ENCODE measurements around the gene HMGXB3.

GRCh38 chr5:149982505-149982904 lies 18.0 kb upstream of the HMGXB3 start:
- no peak for TF ChIP-seq CTCF (IDR thresholded peaks at IDR 0.05; ENCODE audit: low read depth, low read length, missing input control)
- no peak for TF ChIP-seq MAX (IDR thresholded peaks at IDR 0.05)
- TF ChIP-seq HNF4G (IDR thresholded peaks at IDR 0.05) = no peak
- TF ChIP-seq RAD21 (IDR thresholded peaks at IDR 0.05) = no peak
- TF ChIP-seq TAF1 (conservative IDR thresholded peaks at IDR 0.05) = no peak
- no peak for TF ChIP-seq EGR1 (IDR thresholded peaks at IDR 0.05; ENCODE audit: low read depth in 2 of 2)
- no peak for TF ChIP-seq REST (IDR thresholded peaks at IDR 0.05)
- TF ChIP-seq YY1 (IDR thresholded peaks at IDR 0.05) = no peak
- TF ChIP-seq ATF3 (IDR thresholded peaks at IDR 0.05) = no peak
- no peak for TF ChIP-seq GABPA (IDR thresholded peaks at IDR 0.05 in 1 of 2, conservative IDR thresholded peaks at IDR 0.05 in 1 of 2)
- TF ChIP-seq ZBTB33 (IDR thresholded peaks at IDR 0.05) = no peak
- TF ChIP-seq FOXA1 (IDR thresholded peaks at IDR 0.05) = no peak
- TF ChIP-seq RXRA (IDR thresholded peaks at IDR 0.05) = no peak
- TF ChIP-seq SP1 (IDR thresholded peaks at IDR 0.05) = no peak
